Right hindlimb (tissue), 1 donor: ENCODE data around the gene PALB2.
A peak's percentile ranks its signal among the peaks of the same experiment; 100 is the strongest.

Experiments
- DNase-seq: peaks from one replicate; pipeline ENCODE4 v3.0.0-alpha.2; 2018

Gene PALB2

GRCh38 chr16:23580391-23580790 is 60.7 kb downstream of the PALB2 start:
- no peak for DNase-seq

DNA sequence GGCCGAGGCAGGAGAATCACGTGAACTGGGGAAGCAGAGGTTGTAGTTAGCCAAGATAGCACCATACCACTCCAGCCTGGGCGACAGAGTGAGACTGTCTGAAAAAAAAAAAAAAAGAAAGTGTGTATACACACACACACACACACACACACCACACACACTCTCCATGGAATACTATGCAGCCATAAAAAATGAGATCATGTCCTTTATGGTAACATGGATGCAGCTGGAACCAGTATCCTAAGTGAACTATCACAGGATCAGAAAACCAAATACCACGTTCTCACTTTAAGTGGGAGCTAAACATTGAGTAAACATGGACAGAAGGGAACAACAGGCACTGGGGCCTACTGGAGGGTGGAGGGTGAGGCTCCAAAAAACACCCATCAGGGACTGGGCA is 61.7 kb downstream of the PALB2 start:
- DNase-seq: no peak

DNA sequence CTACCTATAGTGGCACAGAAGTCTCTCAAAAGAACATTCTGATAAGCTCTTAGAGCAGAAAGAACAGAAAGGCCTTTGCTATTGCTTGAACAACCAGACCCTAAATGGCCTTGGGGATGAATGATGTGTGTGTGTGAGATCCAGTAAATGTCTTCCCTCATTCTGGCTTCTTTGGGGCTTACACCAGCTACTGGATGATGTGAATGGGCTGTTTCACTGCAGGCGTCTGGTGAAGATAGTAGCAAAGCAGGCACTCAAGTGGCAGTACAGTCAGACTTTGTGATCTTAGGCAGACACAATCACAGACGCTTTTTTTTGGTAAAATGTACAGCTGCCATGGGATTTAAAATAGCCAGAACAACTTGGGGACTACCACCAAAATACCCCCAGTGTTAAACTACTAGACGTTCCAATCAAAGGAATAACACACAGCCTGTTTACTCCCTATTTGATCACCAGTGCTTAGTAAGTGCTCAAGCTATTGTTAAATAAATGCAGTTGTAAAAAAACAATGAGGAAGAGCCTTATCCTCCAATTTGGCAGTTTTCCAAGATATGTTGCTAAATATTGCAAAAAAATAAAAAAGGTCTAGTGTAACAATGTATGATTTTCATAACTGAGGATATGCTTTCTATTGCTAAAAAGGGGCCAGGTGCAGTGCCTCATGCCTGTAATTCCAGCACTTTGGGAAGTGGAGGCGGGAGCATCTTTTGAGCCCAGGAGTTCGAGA is 62.8 kb downstream of the PALB2 start:
- DNase-seq: no peak

GRCh38 chr16:23577493-23577892 is 63.6 kb downstream of the PALB2 start:
- no peak for DNase-seq

DNA sequence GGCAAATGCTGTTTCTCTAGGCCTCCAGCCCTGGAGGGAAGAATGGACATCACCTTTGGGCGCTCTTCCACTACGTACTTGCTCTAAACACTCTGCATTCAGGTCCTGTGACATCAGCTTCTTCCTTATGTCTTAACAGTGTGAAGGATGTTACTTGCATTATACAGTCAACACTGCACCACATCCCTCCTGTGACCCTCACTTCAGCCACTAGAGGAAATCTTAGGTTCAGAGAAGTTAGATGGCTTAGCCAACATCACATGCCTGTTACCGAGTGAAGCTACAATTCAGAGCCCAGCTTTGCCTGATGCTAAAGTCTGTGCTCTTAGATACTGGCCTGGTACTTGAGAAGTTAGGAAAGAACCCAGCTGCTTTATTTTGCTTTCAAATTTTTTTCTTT is 65.3 kb downstream of the PALB2 start:
- DNase-seq: no peak

- DNase-seq: no peak
Measured at GRCh38 chr16:23573817-23574216, 67.3 kb downstream of the PALB2 start.

- no peak for DNase-seq
Measured at GRCh38 chr16:23572394-23572793, 68.7 kb downstream of the PALB2 start.

GRCh38 chr16:23571895-23572294 is 69.2 kb downstream of the PALB2 start:
- no peak for DNase-seq

DNA sequence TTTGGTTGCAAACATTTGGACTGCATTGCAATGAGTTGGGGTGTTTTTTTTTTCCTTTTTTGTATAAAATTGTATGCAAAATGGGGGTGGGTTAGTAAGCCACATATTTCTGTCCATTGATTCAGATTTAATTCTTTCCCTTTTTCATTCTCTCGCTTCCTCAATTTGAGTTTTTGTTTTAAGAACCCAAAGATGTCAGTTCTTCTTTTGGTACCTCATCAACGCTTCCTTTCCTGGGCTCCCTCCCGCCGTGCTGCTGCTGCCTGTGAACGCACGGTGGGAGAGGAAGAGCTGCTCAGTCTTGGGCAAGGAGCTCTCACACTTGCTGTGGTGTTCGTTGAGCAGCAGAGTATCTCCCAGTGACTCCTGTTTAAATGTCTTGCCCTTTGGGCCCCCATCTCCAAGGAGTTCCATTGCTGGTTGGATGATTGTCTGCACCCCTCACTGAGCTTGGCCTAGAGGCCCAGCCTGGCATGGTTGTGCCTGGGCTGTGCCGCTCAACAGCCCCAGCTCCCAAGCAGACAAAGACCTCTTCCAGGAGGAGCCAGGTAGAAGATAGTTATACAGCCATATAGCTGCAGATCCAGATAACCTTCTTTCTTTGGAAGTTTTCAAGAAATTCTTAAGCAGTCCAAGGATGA is 70.0 kb downstream of the PALB2 start:
- no peak for DNase-seq

GRCh38 chr16:23567602-23568001 is 73.5 kb downstream of the PALB2 start:
- no peak for DNase-seq

DNA sequence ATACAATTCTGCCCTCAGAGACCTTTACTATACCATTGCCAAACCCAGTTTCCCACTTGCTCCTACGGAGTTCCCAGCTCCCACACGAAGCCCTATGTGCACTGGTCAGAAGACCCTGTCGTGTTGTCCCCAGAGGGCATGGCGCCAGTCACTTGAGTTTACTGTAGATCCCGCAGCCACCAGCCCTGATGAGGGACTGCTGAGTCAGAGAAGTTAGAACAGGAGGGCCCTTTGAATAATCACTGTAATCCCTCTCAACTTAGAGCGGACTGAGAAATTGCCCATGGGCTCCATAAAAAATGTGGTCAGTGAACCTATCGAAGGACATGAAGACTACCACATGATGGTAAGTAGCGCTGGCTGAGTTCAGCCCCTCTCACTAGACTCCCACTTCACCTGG is 74.4 kb downstream of the PALB2 start:
- no peak for DNase-seq

DNA sequence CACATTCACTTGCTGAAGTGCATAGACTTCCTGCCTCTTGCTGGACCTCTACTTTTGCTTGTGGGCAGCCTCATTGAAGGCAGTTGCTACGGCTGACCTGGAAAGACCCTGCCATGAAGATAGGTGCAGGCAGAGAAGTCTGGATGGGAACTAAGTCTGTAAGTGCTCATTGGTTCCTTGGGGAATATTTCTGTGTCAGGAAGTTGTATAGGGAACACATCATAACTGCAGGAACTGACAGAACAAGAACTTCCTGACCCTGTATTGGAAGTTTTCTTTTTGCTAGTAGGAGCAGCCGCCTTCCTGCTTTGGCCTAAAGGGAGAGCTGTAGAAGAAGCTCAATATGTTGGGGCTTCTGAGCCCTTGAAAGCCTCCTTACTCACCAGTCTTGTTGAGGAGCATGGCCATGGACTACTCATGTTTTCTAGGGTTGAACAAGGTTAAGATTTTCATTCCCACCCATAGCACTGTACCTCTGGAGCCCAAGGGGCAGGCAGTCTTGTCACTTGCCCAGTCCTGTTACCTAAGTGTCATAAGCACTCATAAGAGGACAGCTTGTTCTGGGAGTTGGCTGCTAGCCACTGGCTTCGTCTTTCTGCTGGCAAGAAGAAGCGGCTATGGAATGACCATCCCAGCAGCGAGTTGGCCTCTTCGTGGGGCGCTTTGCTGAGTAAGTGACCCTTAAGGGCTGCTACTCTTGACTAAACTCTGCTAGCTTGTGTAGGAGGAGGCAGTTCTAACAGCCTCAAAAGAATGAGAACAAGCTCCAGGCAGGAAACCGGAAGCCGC is 76.3 kb downstream of the PALB2 start:
- DNase-seq: no peak

GRCh38 chr16:23563186-23563585 is 77.9 kb downstream of the PALB2 start:
- no peak for DNase-seq

DNA sequence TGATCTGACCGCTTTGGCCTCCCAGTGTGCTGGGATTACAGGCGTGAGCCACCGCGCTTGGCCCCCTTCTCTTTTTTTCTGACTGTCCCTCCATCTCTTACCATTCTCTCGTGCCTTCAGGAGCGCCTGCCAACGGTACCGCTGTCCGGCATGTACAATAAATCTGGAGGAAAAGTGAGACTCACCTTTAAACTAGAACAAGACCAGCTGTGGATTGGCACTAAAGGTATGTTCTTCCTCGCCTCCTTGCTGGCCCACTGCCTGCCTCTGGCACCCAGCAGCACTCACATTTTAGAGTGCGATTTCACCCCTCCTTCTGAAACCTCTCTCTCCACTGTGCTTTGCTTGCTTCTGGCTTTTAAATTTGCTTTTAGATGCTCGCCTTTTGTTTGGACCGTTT is 78.6 kb downstream of the PALB2 start:
- no peak for DNase-seq

DNA sequence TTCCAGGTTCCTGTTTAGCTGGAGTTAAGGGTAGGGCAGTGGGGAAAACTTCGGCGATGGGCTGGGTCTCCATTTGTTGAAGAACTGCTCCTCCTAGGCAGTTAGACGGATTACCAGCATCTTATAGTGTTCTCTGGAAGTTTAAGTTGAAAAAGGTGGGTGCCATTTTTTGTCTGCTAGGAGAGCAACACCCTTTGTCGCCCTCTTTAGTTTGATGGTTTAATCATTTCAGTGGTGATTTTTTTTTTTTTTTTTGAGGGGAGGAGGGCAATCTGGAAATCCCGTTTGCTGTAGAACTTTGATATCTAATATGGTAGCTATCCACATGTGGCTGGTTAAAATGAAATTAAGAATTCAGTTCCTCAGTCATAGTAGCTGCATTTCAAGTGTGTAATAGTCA is 79.5 kb downstream of the PALB2 start:
- DNase-seq: no peak

- no peak for DNase-seq
Measured at GRCh38 chr16:23557779-23558702, 83.1 kb downstream of the PALB2 start.

- peak; percentile 99 for DNase-seq
Measured at GRCh38 chr16:23556881-23557778, 84.0 kb downstream of the PALB2 start, which contains the start of the genes EARS2 and UBFD1. EARS2 (minus strand) TSS chr16:23557350; CDS start chr16:23557343, 7 bp downstream. UBFD1 (plus strand) TSS chr16:23557727; CDS start chr16:23557743, 16 bp downstream.

DNA sequence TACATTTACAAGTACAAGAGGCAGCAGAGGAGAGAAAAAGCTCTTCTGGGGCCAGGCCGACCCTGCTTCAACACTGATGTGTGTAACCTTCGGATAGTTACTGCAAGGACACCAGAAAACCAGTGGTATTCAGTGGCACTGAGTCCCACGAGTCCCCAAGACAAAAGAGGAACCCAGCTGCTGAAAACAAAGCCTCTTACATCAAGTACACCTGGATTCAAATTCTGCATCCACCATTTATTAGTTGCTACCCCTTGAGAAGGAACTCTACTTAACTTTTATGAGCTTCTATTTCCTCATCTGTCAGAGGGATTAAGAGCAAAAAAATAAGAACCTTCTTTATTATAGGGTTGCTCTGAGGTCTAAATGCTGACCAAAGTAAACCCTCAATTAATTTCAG is 86.6 kb downstream of the PALB2 start:
- no peak for DNase-seq
